Activated CD8-positive, alpha-beta memory T cell treated with anti-CD3 and anti-CD28 coated beads, Interleukin-2, amount 50 U/mL, for 1 hour (primary cell): ENCODE results near the gene USF2.
"Not testable (repeated sequence)": the region's sequence is repeated elsewhere in the genome, so short reads cannot be mapped to it uniquely, and the experiment has no call there.

Experiments used
- DNase-seq: peaks from one replicate; pipeline ENCODE4 v3.0.0-alpha.2; 2020; ENCODE audit errors: extremely low read depth

The USF2 gene

DNA sequence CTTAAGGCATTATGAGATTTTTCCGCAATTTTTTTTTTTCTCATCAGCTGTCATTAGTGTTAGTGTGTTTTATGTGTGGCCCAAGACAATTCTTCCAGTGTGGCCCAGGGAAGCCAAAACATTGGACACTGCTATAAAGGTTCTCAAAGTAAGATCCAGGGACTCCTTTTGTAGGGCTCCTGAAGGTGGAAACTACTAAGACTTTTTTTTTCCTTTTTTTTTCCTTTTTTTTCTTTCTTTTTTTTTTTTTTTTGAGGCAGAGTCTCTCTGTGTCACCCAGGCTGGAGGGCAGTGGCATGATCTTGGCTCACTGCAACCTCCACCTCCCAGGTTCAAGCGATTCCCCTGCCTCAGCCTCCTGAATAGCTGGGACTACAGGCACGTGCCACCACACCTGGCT lies 16.7 kb downstream of the USF2 start:
- not testable (repeated sequence) for DNase-seq

- DNase-seq: not testable (repeated sequence)
Observed at GRCh38 chr19:35286101-35286500, 17.3 kb downstream of the USF2 start.

DNA sequence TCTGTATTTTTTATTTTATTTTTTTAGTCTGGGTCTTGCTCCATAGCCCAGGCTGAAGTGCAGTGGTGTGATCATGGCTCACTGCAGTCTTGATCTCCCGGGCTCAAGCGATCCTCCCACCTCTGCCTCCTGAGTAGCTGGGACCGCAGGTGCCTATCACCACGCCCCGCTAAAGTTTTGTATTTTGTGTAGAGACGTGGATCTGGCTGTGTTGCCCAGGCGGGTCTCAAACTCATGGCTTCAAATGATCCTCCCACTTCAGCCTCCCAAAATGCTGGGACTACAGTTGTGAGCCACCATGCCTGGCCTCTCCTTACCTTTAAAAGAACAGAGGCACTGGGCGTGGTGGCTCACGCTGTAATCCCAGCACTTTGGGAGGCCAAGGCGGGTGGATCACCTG lies 19.0 kb downstream of the USF2 start:
- no peak for DNase-seq

DNA sequence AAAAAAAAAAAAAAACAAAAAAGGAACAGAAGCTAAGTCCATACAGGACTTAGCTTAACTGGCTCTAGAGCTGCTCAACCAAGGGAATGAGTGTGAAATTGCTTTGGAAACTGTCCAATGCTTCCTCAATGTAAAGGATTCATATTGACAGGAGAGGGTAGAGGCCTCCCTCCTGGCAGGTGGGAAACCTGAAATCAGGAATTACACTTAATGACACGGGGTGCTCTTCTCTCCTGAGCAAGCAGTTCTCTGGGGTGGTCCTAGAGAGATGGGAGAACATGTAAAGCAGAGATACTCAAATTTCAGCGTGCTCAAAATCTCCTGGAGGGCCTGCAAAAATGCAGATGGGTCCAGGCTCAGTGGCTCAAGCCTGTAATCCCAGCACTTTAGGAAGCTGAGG lies 19.6 kb downstream of the USF2 start:
- DNase-seq: no peak

DNA sequence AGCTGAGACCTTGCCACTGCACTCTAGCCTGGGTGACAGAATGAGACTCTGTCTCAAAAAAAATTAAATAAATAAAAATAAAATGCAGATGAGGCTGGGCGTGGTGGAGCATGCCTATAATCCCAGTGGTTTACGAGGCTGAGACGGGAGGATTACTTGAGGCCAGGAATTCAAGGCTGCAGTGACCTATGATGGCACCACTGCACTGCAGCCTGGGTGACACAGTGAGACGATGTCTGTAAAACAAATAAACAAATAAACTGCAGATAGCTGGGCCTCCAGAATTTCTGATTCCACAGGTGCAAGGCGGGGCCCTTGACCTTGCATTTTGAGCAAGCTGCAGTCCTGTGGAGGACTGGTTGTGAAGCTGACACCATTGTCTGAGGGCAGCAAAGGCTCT lies 20.1 kb downstream of the USF2 start:
- no peak for DNase-seq

GRCh38 chr19:35290381-35291127 lies 21.8 kb downstream of the USF2 start:
- DNase-seq: no peak

DNA sequence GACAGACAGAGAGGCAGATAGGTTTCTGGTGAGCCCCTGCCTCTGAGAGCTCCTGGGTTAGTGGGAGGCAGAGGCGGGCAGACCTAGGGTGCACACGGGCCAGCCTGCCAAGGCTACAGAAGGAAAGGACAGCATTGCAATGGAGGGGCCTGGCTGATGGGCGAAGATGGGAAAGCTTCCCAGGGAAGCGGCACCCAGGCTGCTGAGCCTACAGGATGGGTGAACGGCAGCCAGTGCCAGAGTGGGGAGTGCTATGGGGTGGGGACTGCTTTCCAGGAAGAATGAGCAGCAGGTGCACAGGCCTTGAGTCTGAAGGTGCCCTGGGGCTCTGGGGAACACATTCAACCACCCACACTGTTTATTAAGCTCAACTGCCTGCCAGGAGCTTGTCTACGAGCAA lies 22.5 kb downstream of the USF2 start:
- no peak for DNase-seq

DNA sequence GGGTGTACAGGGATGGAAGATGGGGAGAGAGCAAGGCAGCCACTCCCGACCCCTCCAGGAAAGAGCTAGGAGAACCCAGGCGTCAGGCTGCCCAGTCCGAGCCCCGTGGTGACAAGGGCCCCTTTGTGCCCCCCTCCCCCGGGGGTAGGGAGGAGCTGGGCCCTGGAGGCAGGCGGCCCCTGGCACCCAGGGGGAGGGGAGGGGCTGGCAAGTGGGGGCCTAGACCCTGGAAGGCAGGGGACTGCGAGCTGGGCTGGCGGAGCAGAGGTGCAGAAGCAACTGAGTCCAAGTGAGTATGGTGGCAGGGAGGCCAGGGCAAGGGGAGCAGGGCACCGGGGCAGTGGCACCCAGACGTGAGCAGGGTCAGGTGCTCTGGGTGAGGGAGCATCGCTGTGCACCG lies 23.2 kb downstream of the USF2 start, which contains the start of gene MAG:
Gene MAG (plus strand): TSS at position 246 of the 400 bp plus-strand sequence. CDS start 3,248 bp downstream, outside the sequence.
- no peak for DNase-seq

- no peak for DNase-seq
Observed at GRCh38 chr19:35292421-35293362, 23.9 kb downstream of the USF2 start.

DNA sequence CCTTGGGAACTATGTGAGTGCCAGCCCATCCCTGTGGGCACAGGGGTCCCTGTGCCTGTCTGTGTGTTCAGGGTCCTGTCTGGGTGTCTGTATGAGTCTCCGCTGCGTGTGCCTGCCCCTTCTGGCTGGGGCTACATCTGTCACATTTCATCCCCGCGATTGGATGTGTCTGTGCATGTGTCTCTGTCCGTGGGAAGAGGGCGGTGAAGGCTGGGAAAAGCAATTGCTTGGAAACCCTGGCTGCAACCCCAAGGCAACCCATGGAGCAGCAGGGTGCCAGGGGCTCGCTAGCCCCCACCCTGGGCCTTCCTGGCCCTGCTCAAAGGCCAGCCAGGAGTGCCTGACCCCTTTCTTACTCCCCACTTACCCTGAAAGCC lies 24.6 kb downstream of the USF2 start:
- DNase-seq: no peak

DNA sequence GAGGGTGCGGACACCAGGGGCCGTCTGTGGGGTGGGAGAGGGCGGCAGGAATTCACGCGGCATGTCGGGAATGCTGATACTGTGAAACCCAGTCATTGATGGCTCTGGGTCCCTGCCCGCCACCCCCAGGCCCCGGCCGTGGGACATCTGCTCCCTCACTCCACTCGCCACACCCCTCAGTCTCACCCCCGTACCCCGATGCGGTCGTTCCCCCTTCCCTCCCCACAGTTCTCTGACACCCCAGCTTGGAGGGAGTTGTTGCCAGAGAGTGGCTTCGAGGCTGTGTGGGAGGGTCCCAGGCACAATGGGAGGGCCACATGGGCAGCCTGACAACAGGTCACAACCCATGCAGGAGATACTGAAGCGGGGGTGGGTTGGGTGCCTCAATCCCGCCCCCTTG lies 25.0 kb downstream of the USF2 start:
- no peak for DNase-seq

GRCh38 chr19:35294328-35294727 lies 25.6 kb downstream of the USF2 start:
- no peak for DNase-seq

GRCh38 chr19:35294859-35295791 lies 26.4 kb downstream of the USF2 start:
- DNase-seq: no peak

DNA sequence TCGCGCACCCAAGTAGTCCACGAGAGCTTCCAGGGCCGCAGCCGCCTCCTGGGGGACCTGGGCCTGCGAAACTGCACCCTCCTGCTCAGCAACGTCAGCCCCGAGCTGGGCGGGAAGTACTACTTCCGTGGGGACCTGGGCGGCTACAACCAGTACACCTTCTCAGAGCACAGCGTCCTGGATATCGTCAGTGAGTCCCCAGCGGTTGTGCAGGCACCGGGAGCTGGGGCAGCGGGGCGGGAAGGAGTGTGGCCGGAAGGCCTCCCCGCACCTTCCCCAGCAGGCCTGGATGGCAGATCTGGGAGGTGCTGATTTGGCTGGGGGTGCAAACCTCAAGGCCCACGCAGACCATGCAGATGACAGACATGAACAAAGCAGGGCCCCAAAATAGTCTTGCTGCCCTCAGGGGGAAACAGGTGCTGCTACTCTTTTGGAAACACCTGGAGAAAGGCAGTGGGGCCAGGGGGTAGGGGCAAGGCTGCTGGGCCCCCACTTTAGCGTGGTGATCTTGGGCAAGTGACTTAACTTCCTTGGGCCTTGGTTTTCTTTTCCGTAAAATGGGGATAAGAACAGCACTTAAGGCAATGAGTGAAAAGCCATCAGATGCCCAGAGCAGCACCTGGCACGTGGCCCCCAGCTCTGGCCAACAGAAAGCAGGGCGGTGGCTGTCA lies 27.2 kb downstream of the USF2 start:
- no peak for DNase-seq

- DNase-seq: no peak
Observed at GRCh38 chr19:35296644-35297514, 28.1 kb downstream of the USF2 start.

DNA sequence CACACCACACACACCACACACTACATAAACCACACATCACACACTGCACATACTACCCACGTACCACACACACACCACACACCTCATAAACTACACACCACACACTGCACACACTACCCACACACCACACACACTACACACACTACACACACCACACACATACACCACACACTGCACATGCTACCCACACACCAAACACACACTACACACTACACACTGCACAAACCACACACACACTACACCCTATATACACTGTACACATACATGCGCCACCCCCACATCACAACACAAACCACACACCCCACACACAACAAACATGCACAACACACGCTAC lies 28.7 kb downstream of the USF2 start:
- DNase-seq: no peak

DNA sequence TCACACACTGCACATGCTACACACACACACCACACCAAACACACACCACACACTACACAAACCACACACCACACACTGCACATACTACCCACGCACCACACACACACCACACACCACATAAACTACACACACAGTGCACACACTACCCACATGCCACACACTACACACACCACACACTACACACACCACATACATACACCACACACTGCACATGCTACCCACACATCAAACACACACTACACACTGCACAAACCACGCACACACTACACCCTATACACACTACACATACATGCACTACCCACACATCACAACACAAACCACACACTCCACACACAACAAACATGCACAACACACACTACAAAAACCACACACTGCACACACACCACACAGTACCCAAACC lies 29.2 kb downstream of the USF2 start:
- no peak for DNase-seq

GRCh38 chr19:35298561-35298972 lies 29.8 kb downstream of the USF2 start:
- DNase-seq: no peak

- DNase-seq: no peak
Observed at GRCh38 chr19:35299523-35300338, 31.0 kb downstream of the USF2 start.

GRCh38 chr19:35300339-35300649 lies 31.5 kb downstream of the USF2 start:
- no peak for DNase-seq
